WTC11 (cell line): ENCODE results near the gene GIMD1.

Experiments used
- JUN ChIP-seq: sonication (generic); formaldehyde crosslinking; IDR thresholded peaks from 2 replicates; pipeline ENCODE4 v1.8.0; 2023; ENCODE audit warnings: mild to moderate bottlenecking, missing genetic modification reagents
- ZBTB43 ChIP-seq: sonication (generic); formaldehyde crosslinking; IDR thresholded peaks from 2 replicates; pipeline ENCODE4 v1.8.1; 2023; ENCODE audit warnings: mild to moderate bottlenecking, missing genetic modification reagents

DNA sequence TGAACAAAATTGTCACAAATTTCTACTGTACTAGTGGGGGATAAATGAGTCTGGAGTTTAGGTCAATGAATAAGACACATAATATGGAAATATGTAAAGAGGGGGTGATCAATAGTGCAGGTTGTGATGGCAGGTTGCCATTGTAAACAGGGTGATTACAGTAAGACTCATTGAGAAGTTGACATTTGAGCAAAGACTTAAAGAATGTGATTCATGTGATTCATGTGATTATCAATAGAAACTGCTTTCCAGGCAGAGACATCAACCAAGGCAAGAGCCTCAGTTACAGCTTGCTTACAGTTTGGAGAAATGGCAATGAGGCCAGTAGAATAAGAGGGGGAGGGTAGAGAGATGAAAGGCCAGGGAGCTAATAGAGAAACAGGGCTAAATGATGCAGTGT lies 45.8 kb upstream of the GIMD1 start:
- TF ChIP-seq JUN (CRISPR knock-in tag) (no peak), ZBTB43 (CRISPR knock-in tag) (no peak)
